GM18873 (cell line): ENCODE results near the gene KLHL6.
"Not testable (repeated sequence)": the region's sequence is repeated elsewhere in the genome, so short reads cannot be mapped to it uniquely, and the experiment has no call there.

Experiments
- ATAC-seq: cut with Tn5 transposase; IDR thresholded peaks from one replicate; pipeline ENCODE4 v1.9.1; 2021; ENCODE audit warnings: mild to moderate bottlenecking, moderate library complexity, moderate number of reproducible peaks; ENCODE audit not compliant: unreplicated experiment, low FRiP score

The KLHL6 gene

GRCh38 chr3:183533412-183534132 is 21.9 kb downstream of the KLHL6 start:
- no peak for ATAC-seq

DNA sequence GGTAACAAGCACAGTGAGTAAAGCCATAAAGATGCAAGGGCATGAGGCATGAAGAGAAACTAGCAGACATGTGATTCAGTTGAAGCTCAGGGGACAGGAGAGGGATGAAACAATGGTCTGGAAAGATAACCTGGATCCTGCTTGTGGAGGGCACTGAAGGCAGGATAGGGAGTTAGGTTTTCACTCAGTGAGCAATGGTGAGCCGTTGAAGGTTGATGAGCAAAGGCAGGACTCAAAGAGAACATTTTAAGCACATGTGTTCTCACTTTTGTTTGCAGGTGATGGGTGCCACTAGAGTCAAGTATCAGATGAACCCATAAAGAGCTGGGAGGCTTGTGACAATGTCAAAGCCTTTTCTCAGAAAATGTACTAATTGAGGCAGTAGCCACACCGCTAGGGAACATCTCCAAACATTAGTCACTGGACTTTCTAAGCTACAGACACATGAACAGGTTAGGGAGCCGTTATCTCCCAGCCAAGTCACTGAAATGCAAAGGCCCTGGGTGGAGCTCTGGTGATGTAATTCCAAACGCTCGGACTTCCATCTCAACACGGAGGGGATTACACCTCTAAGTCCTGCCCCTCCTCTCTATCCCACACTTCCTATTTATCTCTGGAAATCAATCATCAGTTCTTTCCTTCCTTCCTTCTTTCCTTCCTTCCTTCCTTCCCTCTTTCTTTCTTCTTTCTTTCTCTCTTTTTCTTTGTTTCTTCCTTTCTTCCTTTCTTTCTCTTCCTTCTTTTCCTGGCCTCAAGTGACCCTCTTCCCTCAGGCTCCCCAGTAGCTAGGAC is 22.7 kb downstream of the KLHL6 start:
- no peak for ATAC-seq

GRCh38 chr3:183529717-183530116 is 25.8 kb downstream of the KLHL6 start:
- ATAC-seq, result no peak

GRCh38 chr3:183529185-183529584 is 26.3 kb downstream of the KLHL6 start:
- ATAC-seq, result no peak

GRCh38 chr3:183528758-183529157 is 26.7 kb downstream of the KLHL6 start:
- not testable (repeated sequence) for ATAC-seq

DNA sequence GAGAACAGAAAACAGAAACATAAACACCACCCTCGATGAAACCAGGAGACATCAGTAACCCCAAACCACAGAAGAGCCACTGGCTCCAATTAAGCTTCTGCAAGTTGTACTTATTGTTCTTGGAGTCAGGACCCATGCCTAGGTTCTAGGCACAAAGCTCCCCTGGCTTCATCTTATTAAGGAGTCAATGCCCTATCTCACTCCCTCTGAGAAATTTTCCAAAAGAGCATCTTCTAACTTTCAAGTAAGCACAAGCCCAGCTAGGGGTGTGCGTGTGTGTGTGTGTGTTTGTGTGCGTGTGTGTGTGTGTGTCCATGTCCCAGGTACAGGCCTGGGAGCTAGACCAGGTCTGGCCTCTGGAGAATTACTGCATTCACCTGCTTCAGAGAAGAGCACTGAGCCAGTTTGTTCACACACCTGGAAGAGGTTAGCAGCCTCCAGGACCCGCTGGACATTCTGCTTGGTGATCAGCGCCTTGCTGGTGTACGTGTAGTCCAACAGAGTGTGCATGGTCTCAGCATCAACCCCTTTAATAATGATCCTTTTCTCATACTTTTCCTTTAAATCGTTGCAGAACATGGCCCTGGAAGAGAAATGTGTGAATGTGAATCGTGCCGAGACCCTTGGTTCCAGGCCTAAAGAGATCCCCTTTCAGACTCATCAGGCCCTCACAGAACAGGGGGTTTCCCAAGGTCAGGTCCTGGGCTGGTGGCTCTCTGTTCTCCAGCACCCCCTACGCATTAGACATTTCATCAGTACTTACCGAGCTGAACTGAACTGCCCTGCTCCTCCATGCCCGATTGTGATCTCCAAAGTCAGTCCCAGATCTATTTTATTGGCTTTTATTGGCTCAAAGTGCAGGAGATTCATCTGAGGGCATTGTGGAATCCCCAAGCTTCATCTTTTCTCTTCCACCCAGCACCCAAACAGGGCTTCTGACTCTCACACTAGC is 27.8 kb downstream of the KLHL6 start:
- ATAC-seq, result peak; percentile 85

DNA sequence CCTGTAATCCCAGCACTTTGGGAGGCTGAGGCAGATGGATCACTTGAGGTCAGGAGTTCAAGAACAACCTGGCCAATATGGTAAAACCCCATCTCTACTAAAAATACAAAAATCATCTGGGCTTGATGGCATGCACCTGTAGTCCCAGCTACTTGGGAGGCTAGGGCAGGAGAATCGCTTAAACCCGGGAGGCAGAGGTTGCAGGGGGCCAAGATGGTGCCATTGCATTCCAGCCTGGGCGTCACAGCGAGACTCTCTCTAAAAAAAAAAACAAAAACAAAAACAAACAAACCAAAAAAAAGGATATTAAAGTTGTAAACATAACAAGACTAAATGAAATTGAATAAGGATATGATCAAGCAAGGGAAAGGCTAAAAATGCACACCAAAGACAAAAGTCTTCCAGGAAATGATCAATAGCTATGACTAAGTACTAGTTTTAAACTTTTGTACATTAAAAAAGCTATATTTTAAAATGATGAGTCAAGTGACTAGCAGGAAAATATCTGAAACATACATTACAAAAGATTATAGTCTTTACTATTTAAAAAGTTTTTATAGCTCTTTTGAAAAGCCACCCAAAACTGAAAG is 28.6 kb downstream of the KLHL6 start:
- ATAC-seq, result peak; percentile 4

DNA sequence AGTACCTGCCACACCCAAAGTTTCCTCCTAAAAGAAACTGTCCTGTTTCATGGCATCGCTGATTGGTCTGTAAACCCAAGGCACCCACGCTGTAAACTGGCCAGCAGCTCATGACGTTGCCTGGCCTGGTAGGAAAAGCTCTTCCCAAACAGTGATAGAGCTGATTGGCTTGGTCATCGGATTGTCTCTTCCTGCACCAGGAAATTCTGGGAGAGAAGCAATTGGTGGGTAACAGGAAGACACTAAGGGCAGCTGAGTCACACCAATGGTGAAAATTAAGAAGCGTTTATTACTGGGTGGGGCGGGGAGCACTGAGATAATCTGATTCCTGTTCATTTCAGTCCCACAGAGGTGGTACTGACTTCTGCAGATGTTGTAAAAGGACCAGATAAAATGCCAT is 31.0 kb downstream of the KLHL6 start:
- ATAC-seq, result no peak

- not testable (repeated sequence) for ATAC-seq
Measured at GRCh38 chr3:183520741-183521556, 34.6 kb downstream of the KLHL6 start.

GRCh38 chr3:183520295-183520694 is 35.2 kb downstream of the KLHL6 start:
- ATAC-seq, result not testable (repeated sequence)

- ATAC-seq, result no peak
Measured at GRCh38 chr3:183519891-183520290, 35.6 kb downstream of the KLHL6 start.

GRCh38 chr3:183518491-183519251 is 36.8 kb downstream of the KLHL6 start:
- ATAC-seq, result no peak

DNA sequence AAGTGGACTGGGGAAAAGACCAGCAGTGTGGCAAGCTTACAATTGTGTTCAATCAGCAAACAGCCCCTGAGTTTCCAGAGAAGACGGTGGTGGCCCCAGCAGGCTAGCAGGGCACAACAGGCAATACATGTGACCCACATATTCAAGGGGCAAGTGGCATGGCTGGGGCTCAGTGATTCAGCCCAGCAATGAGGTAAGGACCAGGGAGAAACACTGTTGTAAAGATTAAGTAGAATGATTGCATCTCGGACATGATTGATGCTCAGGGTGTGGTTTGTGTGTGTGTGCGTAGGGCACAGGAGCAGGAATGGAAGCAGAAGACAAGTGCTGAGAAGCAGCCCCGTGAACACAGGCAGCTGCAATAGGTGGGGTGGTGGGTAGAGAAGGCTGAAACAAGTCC is 37.9 kb downstream of the KLHL6 start:
- no peak for ATAC-seq

GRCh38 chr3:183515968-183516851 is 39.3 kb downstream of the KLHL6 start:
- no peak for ATAC-seq

DNA sequence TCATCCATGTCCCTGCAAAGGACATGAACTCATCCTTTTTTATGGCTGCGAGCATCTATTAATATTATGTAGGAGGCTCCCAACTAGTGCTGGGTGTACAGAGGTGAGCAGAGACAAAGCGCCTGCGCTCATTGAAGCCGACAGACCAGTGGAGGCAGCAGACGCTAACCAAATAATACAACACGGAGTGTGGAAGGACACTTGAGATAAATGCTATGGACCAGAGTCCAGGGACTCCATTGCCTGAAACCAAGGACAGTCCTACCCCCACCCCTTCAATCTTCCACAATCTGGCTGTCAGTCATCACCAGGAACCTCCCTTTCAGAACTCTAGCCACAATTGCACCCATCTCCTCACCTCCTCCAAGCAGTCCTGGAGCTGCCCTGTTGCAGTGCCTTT is 41.5 kb downstream of the KLHL6 start:
- ATAC-seq, result no peak

GRCh38 chr3:183513046-183513706 is 42.3 kb downstream of the KLHL6 start:
- no peak for ATAC-seq
